Activated CD4-positive, alpha-beta T cell treated with anti-CD3 and anti-CD28 coated beads for 48 hours (primary cell): ENCODE results near the gene PSD.
A peak's percentile ranks its signal among the peaks of the same experiment; 100 is the strongest.

Experiments used
- DNase-seq: peaks from one replicate; pipeline ENCODE4 v3.0.0-alpha.2; 2020

The PSD gene

GRCh38 chr10:102438374-102438773 is 19.8 kb upstream of the PSD start:
- no peak for DNase-seq

GRCh38 chr10:102437515-102437914 is 18.9 kb upstream of the PSD start:
- no peak for DNase-seq

- no peak for DNase-seq
Observed at GRCh38 chr10:102436312-102436711, 17.7 kb upstream of the PSD start.

- peak; percentile 62 for DNase-seq
Observed at GRCh38 chr10:102435529-102436233, 17.1 kb upstream of the PSD start.

GRCh38 chr10:102435133-102435497 is 16.5 kb upstream of the PSD start:
- no peak for DNase-seq

- DNase-seq, result no peak
Observed at GRCh38 chr10:102434394-102435132, 16.0 kb upstream of the PSD start.

GRCh38 chr10:102433619-102434046 is 15.0 kb upstream of the PSD start:
- DNase-seq, result no peak

- DNase-seq, result peak; percentile 99
Observed at GRCh38 chr10:102432162-102432950, 13.8 kb upstream of the PSD start, which contains the start of gene CUEDC2. TSS of gene CUEDC2 (minus strand) at chr10:102432574. CDS start at chr10:102425188, 7,386 bp downstream.

GRCh38 chr10:102431452-102432124 is 13.0 kb upstream of the PSD start:
- DNase-seq, result no peak

GRCh38 chr10:102429468-102429867 is 10.9 kb upstream of the PSD start:
- DNase-seq, result no peak

- no peak for DNase-seq
Observed at GRCh38 chr10:102426803-102427287, 8.3 kb upstream of the PSD start.

- no peak for DNase-seq
Observed at GRCh38 chr10:102425444-102425843, 6.9 kb upstream of the PSD start.

GRCh38 chr10:102424916-102425315 is 6.3 kb upstream of the PSD start:
- no peak for DNase-seq

- no peak for DNase-seq
Observed at GRCh38 chr10:102424145-102424544, 5.6 kb upstream of the PSD start.

- DNase-seq, result no peak
Observed at GRCh38 chr10:102423372-102423968, 4.9 kb upstream of the PSD start.

GRCh38 chr10:102422545-102423129 is 4.1 kb upstream of the PSD start:
- DNase-seq, result peak; percentile 67

GRCh38 chr10:102421757-102422512 is 3.4 kb upstream of the PSD start:
- DNase-seq, result no peak

- no peak for DNase-seq
Observed at GRCh38 chr10:102421507-102421756, 2.8 kb upstream of the PSD start.

GRCh38 chr10:102420714-102421506 is 2.3 kb upstream of the PSD start, which contains the start of gene FBXL15:
TSS of gene FBXL15 (plus strand) at chr10:102420836. CDS start at chr10:102421130, 294 bp downstream.
- DNase-seq, result peak; percentile 98

GRCh38 chr10:102420181-102420713 is 1.7 kb upstream of the PSD start:
- no peak for DNase-seq
